Suprapubic skin (tissue), 4 donors: ENCODE results near the gene CLTC.

Experiments used
- CTCF ChIP-seq, 2 donors: fragments of 200-600 bp in 1 of 2; fragments of 450-650 bp in 1 of 2; sonication (generic) in 1 of 2; IDR thresholded peaks; one replicate each; pipeline ENCODE4 v1.5.1; 2016 to 2019; ENCODE audit warnings: antibody characterized with exemption in 2 of 2, mild to moderate bottlenecking in 1 of 2, moderate library complexity in 1 of 2
- EP300 ChIP-seq: sonication (generic); formaldehyde crosslinking; IDR thresholded peaks from one replicate; pipeline ENCODE4 v1.6.1; 2017; ENCODE audit warnings: antibody characterized with exemption
- POLR2A ChIP-seq, 2 donors: fragments of 450-650 bp; IDR thresholded peaks; one replicate each; pipeline ENCODE4 v1.6.1; 2017; ENCODE audit warnings: antibody characterized with exemption in 2 of 2, mild to moderate bottlenecking in 2 of 2, moderate library complexity in 2 of 2
- POLR2AphosphoS5 ChIP-seq, 3 donors: sonication (generic); formaldehyde crosslinking; IDR thresholded peaks; one replicate each; pipeline ENCODE4 v1.6.1; 2017; ENCODE audit warnings: antibody characterized with exemption in 3 of 3

DNA sequence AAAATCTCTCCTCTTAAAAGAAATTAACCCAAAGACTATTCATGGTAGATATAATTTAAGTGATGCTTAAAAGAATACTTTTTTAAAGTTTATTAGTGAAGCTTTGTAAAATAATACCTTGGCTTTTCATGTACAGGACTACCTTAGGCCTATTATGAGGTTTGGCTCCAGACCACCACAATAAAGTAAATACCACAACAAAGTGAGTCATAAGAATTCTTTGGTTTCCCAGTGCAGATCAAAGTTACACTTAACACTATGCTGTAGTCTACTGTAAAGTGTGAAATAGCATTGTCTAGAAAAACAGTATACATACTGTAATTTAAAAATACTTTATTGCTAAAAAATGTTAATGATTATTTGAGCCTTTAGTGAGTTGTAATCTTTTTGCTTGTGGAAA is 31.7 kb downstream of the CLTC start:
- no peak for TF ChIP-seq CTCF (IDR thresholded peaks at IDR 0.05)
- TF ChIP-seq POLR2A (IDR thresholded peaks at IDR 0.05), result no peak
- TF ChIP-seq POLR2AphosphoS5 (IDR thresholded peaks at IDR 0.05), result no peak
- TF ChIP-seq EP300, result no peak
